ENCODE measurements around the gene FIGLA. TPM values are rescaled to one million over a fixed set of nuclear protein-coding genes. Genes with fewer than 3 reads are reported as not detected.

The FIGLA gene
- total and polyA plus RNA-seq, 11 donors, result not detected

DNA sequence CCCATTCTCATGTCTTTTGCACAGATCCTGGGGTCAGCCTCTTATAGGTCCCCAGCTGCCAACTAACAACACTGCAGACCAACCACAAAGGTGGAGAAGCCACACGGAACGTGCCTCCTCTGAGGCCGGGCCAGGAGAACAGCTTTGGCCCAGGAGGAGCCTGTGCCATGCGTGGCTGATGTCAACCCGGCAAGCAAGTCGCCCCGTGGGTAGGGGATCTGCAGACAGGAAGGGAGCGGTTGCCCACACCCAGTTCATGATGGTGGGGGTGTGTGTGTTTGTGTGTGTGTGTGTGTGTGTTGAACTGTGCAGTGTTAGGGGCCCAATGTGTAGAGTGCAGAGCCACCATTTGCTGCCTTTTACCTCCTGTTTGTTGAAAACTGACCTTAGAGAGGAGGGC is 32.4 kb upstream of the FIGLA start:
- DNase-seq, result no peak
- no peak for ATAC-seq
- Histone ChIP-seq H3K4me3 (no peak overlapping the region), H3K36me3 (no peaks in the 10 kb centered on the region), H3K9me3 (no peaks in the 10 kb centered on the region), H3K27me3 (peaks cover 0 to 9% (median 0%) of the 10 kb centered on the region in 9 donors), H3K4me1 (peaks cover 0 to 16% (median 0%) of the 10 kb centered on the region in 12 donors), H3K27ac (no peak overlapping the region)
- no peak for TF ChIP-seq CTCF (IDR thresholded peaks at IDR 0.05)
- no peak for TF ChIP-seq POLR2A (IDR thresholded peaks at IDR 0.05)
- intact Hi-C loops (cut with DNase I), result no loop called here
- 82 to 94% (median 92%) methylated on average over 8 of the region's 8 CpGs for WGBS, 4 donors

GRCh38 chr2:70820499-70820898 is 30.1 kb upstream of the FIGLA start, which contains the start of gene CLEC4F:
Gene CLEC4F, minus strand, starts transcription at chr2:70820599. Its CDS starts 76 bp downstream, at chr2:70820523.
- no peak within 1 kb of the TSS for H3K27ac ChIP-seq
- WGBS, 4 donors, result 70 to 77% (median 70%) methylated on average over 7 of the region's 7 CpGs
- no peaks in the 10 kb centered on the region for H3K4me1 ChIP-seq
- no peaks in the 10 kb centered on the region for H3K9me3 ChIP-seq
- DNase-seq (no peak), ATAC-seq (no peak)
- H3K36me3 ChIP-seq, result no peaks in the 10 kb centered on the region
- H3K4me3 ChIP-seq, result no peak within 1 kb of the TSS
- peaks cover 0 to 13% (median 0%) of the 10 kb centered on the region in 9 donors for H3K27me3 ChIP-seq
- TF ChIP-seq CTCF (IDR thresholded peaks at IDR 0.05), result no peak
- no peak for TF ChIP-seq POLR2A (IDR thresholded peaks at IDR 0.05)
- intact Hi-C loops (cut with DNase I), result no loop called here

- H3K9me3 ChIP-seq, result no peaks in the 10 kb centered on the region
- H3K4me3 ChIP-seq, result no peak overlapping the region
- TF ChIP-seq POLR2A (IDR thresholded peaks at IDR 0.05), result no peak
- no peak for TF ChIP-seq CTCF (IDR thresholded peaks at IDR 0.05)
- intact Hi-C loops (cut with DNase I), result no loop called here
- H3K36me3 ChIP-seq, result no peaks in the 10 kb centered on the region
- ATAC-seq (no peak), DNase-seq (no peak)
- no peak overlapping the region for H3K27ac ChIP-seq
- 72 to 90% (median 86%) methylated on average over 3 of the region's 3 CpGs for WGBS, 4 donors
- H3K4me1 ChIP-seq, result no peaks in the 10 kb centered on the region
- peaks cover 0 to 13% (median 0%) of the 10 kb centered on the region in 9 donors for H3K27me3 ChIP-seq
These were observed 27.0 kb upstream of the FIGLA start for GRCh38 chr2:70817284-70817954.

DNA sequence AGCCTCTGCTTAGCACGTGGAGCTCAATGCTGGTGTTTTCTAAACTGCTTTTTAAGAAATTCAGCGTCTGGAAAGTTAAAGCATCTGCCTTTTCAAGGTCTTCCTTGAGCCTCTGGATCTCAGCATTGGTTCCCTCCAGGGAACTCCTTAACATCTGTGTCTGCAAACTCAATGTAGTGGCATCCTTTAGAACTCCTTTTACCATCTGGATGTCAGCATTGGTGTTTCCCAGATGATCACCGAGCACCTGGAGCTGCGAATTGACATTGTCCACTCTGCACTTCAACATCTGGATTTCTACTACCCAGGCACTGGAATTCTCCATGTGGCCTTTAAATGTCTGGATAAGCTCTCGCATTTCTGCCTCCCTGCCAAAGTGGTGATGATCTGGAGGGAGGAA is 26.3 kb upstream of the FIGLA start:
- 57 to 65% (median 60%) methylated on average over 5 of the region's 5 CpGs for WGBS, 4 donors
- Histone ChIP-seq H3K9me3 (no peaks in the 10 kb centered on the region), H3K27ac (no peak overlapping the region), H3K27me3 (peaks cover 0 to 13% (median 0%) of the 10 kb centered on the region in 9 donors), H3K4me1 (no peaks in the 10 kb centered on the region), H3K36me3 (no peaks in the 10 kb centered on the region), H3K4me3 (no peak overlapping the region)
- intact Hi-C loops (cut with DNase I), result no loop called here
- TF ChIP-seq CTCF (IDR thresholded peaks at IDR 0.05) (no peak), POLR2A (IDR thresholded peaks at IDR 0.05) (no peak)
- no peak for DNase-seq
- no peak for ATAC-seq
